GM23338 (cell line): ENCODE data around the gene GFER.

Experiments
- CREB1 ChIP-seq: fragments of 250-450 bp; sonication (Bioruptor Pico); IDR thresholded peaks from 2 replicates; pipeline ENCODE4 v1.5.0; 2020; ENCODE audit warnings: low read depth, mild to moderate bottlenecking, moderate library complexity
- EZH2 ChIP-seq: fragments of 200-600 bp; sonication (generic); IDR thresholded peaks from one replicate; pipeline ENCODE4 v1.8.0; 2017; ENCODE audit warnings: antibody characterized with exemption, mild to moderate bottlenecking, low read depth; ENCODE audit not compliant: unreplicated experiment
- EZH2phosphoT487 ChIP-seq: fragments of 200-600 bp; sonication (generic); IDR thresholded peaks from one replicate; pipeline ENCODE4 v1.8.1; 2018; ENCODE audit warnings: antibody characterized with exemption; ENCODE audit not compliant: unreplicated experiment
- JUNB ChIP-seq: IDR thresholded peaks from one replicate; pipeline ENCODE4 v1.6.1; 2016; ENCODE audit warnings: antibody characterized with exemption; ENCODE audit not compliant: unreplicated experiment
- NANOG ChIP-seq: IDR thresholded peaks from 2 replicates; pipeline ENCODE4 v1.6.1; 2016; ENCODE audit warnings: antibody characterized with exemption, borderline replicate concordance
- POLR2AphosphoS5 ChIP-seq: IDR thresholded peaks from 2 replicates; pipeline ENCODE4 v1.6.1; 2016; ENCODE audit warnings: antibody characterized with exemption, low read depth
- STAT1 ChIP-seq: IDR thresholded peaks from one replicate; pipeline ENCODE4 v1.6.1; 2016; ENCODE audit warnings: antibody characterized with exemption; ENCODE audit not compliant: unreplicated experiment
- ZNF114 ChIP-seq: fragments of 250-450 bp; sonication (Bioruptor Pico); IDR thresholded peaks from 2 replicates; pipeline ENCODE4 v1.5.0; 2020; ENCODE audit warnings: mild to moderate bottlenecking, moderate library complexity
- ZNF331 ChIP-seq: fragments of 250-450 bp; sonication (Bioruptor Pico); IDR thresholded peaks from 2 replicates; pipeline ENCODE4 v1.5.0; 2020; ENCODE audit warnings: low read depth, mild to moderate bottlenecking, moderate library complexity
- TF ChIP-seq, protein P1 (sequence below), 2 experiments: fragments of 200-600 bp in 1 of 2; sonication (generic) in 1 of 2; conservative IDR thresholded peaks; 2 replicates each; pipeline versions ENCODE4 v1.5.1 to v1.6.1; 2016 to 2017; ENCODE audit warnings: antibody characterized with exemption in 2 of 2, low read depth in 2 of 2, mild to moderate bottlenecking in 2 of 2, moderate library complexity in 1 of 2
- TF ChIP-seq, protein P2 (sequence below): IDR thresholded peaks from one replicate; pipeline ENCODE4 v1.6.1; 2018; ENCODE audit warnings: antibody characterized with exemption; ENCODE audit not compliant: unreplicated experiment
- TF ChIP-seq, protein P3 (sequence below): IDR thresholded peaks from 2 replicates; pipeline ENCODE4 v1.6.1; 2016; ENCODE audit warnings: antibody characterized with exemption
- TF ChIP-seq, protein P4 (sequence below): fragments of 250-450 bp; sonication (Bioruptor Pico); IDR thresholded peaks from 2 replicates; pipeline ENCODE4 v1.5.0; 2020; ENCODE audit warnings: mild to moderate bottlenecking, moderate library complexity

DNA sequence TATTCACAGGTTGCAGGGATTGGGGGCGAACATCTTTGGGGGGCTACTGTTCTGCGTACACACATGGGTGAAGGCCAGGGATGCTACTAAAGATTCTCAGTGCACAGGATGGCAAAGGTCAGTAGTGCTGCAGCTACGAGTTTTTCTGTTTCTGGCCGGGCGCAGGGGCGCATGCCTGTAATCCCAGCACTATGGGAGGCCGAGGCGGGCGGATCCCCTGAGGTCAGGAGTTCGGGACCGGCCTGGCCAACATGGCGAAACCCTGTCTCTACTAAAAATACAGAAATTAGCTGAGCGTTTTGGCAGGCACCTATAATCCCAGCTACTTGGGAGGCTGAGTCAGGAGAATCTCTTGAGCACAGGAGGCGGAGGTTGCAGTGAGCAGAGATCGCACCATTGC is 29.5 kb downstream of the GFER start:
- no peak for TF ChIP-seq EZH2phosphoT487
- TF ChIP-seq, protein P1, sequence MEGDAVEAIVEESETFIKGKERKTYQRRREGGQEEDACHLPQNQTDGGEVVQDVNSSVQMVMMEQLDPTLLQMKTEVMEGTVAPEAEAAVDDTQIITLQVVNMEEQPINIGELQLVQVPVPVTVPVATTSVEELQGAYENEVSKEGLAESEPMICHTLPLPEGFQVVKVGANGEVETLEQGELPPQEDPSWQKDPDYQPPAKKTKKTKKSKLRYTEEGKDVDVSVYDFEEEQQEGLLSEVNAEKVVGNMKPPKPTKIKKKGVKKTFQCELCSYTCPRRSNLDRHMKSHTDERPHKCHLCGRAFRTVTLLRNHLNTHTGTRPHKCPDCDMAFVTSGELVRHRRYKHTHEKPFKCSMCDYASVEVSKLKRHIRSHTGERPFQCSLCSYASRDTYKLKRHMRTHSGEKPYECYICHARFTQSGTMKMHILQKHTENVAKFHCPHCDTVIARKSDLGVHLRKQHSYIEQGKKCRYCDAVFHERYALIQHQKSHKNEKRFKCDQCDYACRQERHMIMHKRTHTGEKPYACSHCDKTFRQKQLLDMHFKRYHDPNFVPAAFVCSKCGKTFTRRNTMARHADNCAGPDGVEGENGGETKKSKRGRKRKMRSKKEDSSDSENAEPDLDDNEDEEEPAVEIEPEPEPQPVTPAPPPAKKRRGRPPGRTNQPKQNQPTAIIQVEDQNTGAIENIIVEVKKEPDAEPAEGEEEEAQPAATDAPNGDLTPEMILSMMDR (conservative IDR thresholded peaks at IDR 0.05; ENCODE audit: low read depth in 2 of 2) = no peak
- no peak for TF ChIP-seq POLR2AphosphoS5
- TF ChIP-seq JUNB = no peak
- TF ChIP-seq, protein P2, sequence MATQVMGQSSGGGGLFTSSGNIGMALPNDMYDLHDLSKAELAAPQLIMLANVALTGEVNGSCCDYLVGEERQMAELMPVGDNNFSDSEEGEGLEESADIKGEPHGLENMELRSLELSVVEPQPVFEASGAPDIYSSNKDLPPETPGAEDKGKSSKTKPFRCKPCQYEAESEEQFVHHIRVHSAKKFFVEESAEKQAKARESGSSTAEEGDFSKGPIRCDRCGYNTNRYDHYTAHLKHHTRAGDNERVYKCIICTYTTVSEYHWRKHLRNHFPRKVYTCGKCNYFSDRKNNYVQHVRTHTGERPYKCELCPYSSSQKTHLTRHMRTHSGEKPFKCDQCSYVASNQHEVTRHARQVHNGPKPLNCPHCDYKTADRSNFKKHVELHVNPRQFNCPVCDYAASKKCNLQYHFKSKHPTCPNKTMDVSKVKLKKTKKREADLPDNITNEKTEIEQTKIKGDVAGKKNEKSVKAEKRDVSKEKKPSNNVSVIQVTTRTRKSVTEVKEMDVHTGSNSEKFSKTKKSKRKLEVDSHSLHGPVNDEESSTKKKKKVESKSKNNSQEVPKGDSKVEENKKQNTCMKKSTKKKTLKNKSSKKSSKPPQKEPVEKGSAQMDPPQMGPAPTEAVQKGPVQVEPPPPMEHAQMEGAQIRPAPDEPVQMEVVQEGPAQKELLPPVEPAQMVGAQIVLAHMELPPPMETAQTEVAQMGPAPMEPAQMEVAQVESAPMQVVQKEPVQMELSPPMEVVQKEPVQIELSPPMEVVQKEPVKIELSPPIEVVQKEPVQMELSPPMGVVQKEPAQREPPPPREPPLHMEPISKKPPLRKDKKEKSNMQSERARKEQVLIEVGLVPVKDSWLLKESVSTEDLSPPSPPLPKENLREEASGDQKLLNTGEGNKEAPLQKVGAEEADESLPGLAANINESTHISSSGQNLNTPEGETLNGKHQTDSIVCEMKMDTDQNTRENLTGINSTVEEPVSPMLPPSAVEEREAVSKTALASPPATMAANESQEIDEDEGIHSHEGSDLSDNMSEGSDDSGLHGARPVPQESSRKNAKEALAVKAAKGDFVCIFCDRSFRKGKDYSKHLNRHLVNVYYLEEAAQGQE = no peak
- TF ChIP-seq EZH2 = no peak
- no peak for TF ChIP-seq STAT1
- TF ChIP-seq CREB1 (CRISPR knock-in tag) = no peak
- TF ChIP-seq, protein P3, sequence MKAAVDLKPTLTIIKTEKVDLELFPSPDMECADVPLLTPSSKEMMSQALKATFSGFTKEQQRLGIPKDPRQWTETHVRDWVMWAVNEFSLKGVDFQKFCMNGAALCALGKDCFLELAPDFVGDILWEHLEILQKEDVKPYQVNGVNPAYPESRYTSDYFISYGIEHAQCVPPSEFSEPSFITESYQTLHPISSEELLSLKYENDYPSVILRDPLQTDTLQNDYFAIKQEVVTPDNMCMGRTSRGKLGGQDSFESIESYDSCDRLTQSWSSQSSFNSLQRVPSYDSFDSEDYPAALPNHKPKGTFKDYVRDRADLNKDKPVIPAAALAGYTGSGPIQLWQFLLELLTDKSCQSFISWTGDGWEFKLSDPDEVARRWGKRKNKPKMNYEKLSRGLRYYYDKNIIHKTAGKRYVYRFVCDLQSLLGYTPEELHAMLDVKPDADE = no peak
- TF ChIP-seq ZNF331 = no peak
- TF ChIP-seq ZNF114 (CRISPR knock-in tag) = no peak
- no peak for TF ChIP-seq NANOG
- TF ChIP-seq, protein P4, sequence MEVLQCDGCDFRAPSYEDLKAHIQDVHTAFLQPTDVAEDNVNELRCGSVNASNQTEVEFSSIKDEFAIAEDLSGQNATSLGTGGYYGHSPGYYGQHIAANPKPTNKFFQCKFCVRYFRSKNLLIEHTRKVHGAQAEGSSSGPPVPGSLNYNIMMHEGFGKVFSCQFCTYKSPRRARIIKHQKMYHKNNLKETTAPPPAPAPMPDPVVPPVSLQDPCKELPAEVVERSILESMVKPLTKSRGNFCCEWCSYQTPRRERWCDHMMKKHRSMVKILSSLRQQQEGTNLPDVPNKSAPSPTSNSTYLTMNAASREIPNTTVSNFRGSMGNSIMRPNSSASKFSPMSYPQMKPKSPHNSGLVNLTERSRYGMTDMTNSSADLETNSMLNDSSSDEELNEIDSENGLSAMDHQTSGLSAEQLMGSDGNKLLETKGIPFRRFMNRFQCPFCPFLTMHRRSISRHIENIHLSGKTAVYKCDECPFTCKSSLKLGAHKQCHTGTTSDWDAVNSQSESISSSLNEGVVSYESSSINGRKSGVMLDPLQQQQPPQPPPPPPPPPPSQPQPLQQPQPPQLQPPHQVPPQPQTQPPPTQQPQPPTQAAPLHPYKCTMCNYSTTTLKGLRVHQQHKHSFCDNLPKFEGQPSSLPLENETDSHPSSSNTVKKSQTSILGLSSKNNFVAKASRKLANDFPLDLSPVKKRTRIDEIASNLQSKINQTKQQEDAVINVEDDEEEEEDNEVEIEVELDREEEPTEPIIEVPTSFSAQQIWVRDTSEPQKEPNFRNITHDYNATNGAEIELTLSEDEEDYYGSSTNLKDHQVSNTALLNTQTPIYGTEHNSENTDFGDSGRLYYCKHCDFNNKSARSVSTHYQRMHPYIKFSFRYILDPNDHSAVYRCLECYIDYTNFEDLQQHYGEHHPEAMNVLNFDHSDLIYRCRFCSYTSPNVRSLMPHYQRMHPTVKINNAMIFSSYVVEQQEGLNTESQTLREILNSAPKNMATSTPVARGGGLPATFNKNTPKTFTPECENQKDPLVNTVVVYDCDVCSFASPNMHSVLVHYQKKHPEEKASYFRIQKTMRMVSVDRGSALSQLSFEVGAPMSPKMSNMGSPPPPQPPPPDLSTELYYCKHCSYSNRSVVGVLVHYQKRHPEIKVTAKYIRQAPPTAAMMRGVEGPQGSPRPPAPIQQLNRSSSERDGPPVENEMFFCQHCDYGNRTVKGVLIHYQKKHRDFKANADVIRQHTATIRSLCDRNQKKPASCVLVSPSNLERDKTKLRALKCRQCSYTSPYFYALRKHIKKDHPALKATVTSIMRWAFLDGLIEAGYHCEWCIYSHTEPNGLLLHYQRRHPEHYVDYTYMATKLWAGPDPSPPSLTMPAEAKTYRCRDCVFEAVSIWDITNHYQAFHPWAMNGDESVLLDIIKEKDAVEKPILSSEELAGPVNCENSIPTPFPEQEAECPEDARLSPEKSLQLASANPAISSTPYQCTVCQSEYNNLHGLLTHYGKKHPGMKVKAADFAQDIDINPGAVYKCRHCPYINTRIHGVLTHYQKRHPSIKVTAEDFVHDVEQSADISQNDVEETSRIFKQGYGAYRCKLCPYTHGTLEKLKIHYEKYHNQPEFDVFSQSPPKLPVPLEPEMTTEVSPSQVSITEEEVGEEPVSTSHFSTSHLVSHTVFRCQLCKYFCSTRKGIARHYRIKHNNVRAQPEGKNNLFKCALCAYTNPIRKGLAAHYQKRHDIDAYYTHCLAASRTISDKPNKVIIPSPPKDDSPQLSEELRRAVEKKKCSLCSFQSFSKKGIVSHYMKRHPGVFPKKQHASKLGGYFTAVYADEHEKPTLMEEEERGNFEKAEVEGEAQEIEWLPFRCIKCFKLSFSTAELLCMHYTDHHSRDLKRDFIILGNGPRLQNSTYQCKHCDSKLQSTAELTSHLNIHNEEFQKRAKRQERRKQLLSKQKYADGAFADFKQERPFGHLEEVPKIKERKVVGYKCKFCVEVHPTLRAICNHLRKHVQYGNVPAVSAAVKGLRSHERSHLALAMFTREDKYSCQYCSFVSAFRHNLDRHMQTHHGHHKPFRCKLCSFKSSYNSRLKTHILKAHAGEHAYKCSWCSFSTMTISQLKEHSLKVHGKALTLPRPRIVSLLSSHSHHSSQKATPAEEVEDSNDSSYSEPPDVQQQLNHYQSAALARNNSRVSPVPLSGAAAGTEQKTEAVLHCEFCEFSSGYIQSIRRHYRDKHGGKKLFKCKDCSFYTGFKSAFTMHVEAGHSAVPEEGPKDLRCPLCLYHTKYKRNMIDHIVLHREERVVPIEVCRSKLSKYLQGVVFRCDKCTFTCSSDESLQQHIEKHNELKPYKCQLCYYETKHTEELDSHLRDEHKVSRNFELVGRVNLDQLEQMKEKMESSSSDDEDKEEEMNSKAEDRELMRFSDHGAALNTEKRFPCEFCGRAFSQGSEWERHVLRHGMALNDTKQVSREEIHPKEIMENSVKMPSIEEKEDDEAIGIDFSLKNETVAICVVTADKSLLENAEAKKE (CRISPR knock-in tag) = no peak
